SK-N-SH (cell line): ENCODE data around the gene CLMN. TPM values are rescaled to one million over a fixed set of nuclear protein-coding genes. Genes with fewer than 3 reads are reported as not detected.

Experiments used
- CTCF ChIA-PET: fragments of 300-600, 350-600 bp; formaldehyde crosslinking; extraction: SDS; loops from one replicate; lab custom pipeline; 2021; lab: Yijun Ruan, JAX
- POLR2A ChIA-PET: fragments of 350-600 bp; sonication (Branson Sonifier 250); formaldehyde crosslinking; extraction: SDS; loops from one replicate; lab custom pipeline; 2020; ENCODE audit warnings: antibody characterized with exemption, inconsistent platforms; lab: Yijun Ruan, JAX
- DNase-seq: peaks from one replicate; pipeline ENCODE4 v3.0.0; 2012
- H2AFZ ChIP-seq: fragments of 200-600 bp; sonication (generic); 2 replicates; pipeline ENCODE4 v1.8.1; 2016; ENCODE audit warnings: antibody characterized with exemption, mild to moderate bottlenecking, low read depth
- H3F3A ChIP-seq: fragments of 200-600 bp; sonication (generic); replicated peaks from 2 replicates; pipeline ENCODE3; 2016; ENCODE audit warnings: antibody characterized with exemption, mild to moderate bottlenecking; ENCODE audit not compliant: insufficient read depth
- H3K27ac ChIP-seq, 2 experiments: fragments of 200-500 bp in 1 of 2; fragments of 200-600 bp in 1 of 2; sonication (Bioruptor generic) in 1 of 2; sonication (generic), shearing (Covaris generic) in 1 of 2; 2 replicates each; pipeline versions ENCODE4 v1.5.1 to v1.6.1; 2014 to 2016; ENCODE audit warnings: low read depth in 2 of 2, inconsistent platforms in 1 of 2, low read length in 1 of 2, mild to moderate bottlenecking in 1 of 2, mixed read lengths in 1 of 2
- H3K27me3 ChIP-seq: fragments of 200-600 bp; sonication (generic), shearing (Covaris generic); 2 replicates; pipeline ENCODE4 v1.6.1; 2016; ENCODE audit warnings: mixed run types; ENCODE audit not compliant: insufficient read depth
- H3K36me3 ChIP-seq, 2 experiments: fragments of 200-500 bp in 1 of 2; fragments of 200-600 bp in 1 of 2; sonication (Bioruptor generic) in 1 of 2; sonication (generic) in 1 of 2; replicated peaks in 1 of 2; 2 replicates each; pipeline versions ENCODE3 to v1.5.1; 2014 to 2016; ENCODE audit warnings: low read length in 1 of 2, mild to moderate bottlenecking in 1 of 2; ENCODE audit not compliant: insufficient read depth in 2 of 2, control insufficient read depth in 1 of 2
- H3K4me1 ChIP-seq, 2 experiments: fragments of 200-500 bp in 1 of 2; fragments of 200-600 bp in 1 of 2; sonication (Bioruptor generic) in 1 of 2; sonication (generic), shearing (Covaris generic) in 1 of 2; 2 replicates each; pipeline versions ENCODE4 v1.5.1 to v1.6.1; 2014 to 2016; ENCODE audit warnings: low read depth in 1 of 2, low read length in 1 of 2, mixed run types in 1 of 2; ENCODE audit not compliant: insufficient read depth in 2 of 2, control insufficient read depth in 1 of 2
- H3K4me2 ChIP-seq: fragments of 200-600 bp; sonication (generic), shearing (Covaris generic); 2 replicates; pipeline ENCODE4 v1.6.1; 2017; ENCODE audit warnings: mixed run types
- H3K4me3 ChIP-seq, 2 experiments: fragments of 200-500 bp in 1 of 2; fragments of 200-600 bp in 1 of 2; sonication (Bioruptor generic) in 1 of 2; sonication (generic), shearing (Covaris generic) in 1 of 2; 2 replicates each; pipeline versions ENCODE4 v1.5.1 to v1.8.1; 2014 to 2016; ENCODE audit warnings: low read depth in 2 of 2, inconsistent platforms in 1 of 2, low read length in 1 of 2, mild to moderate bottlenecking in 1 of 2, mixed read lengths in 1 of 2, moderate library complexity in 1 of 2
- H3K79me2 ChIP-seq: fragments of 200-600 bp; sonication (generic); 2 replicates; pipeline ENCODE4 v1.8.1; 2017; ENCODE audit warnings: mild to moderate bottlenecking; ENCODE audit not compliant: insufficient read depth
- H3K9ac ChIP-seq: fragments of 200-600 bp; sonication (generic); 2 replicates; pipeline ENCODE4 v1.6.1; 2017; ENCODE audit warnings: mixed run types
- H3K9me2 ChIP-seq: fragments of 200-600 bp; sonication (generic); 2 replicates; pipeline ENCODE4 v1.6.1; 2017; ENCODE audit warnings: mixed run types
- H3K9me3 ChIP-seq: fragments of 200-600 bp; sonication (generic); 2 replicates; pipeline ENCODE4 v1.6.1; 2017; ENCODE audit warnings: mixed run types, mild to moderate bottlenecking, moderate library complexity
- H4K20me1 ChIP-seq: fragments of 200-600 bp; sonication (generic); 2 replicates; pipeline ENCODE4 v1.6.1; 2017; ENCODE audit warnings: mild to moderate bottlenecking, mixed run types; ENCODE audit not compliant: insufficient read depth
- CTCF ChIP-seq: fragments of 200-600 bp; sonication (generic); IDR thresholded peaks from 2 replicates; pipeline ENCODE4 v1.6.1; 2017; ENCODE audit warnings: antibody characterized with exemption, mild to moderate bottlenecking, moderate library complexity
- FOXJ3 ChIP-seq: sonication (generic); formaldehyde crosslinking; IDR thresholded peaks from 2 replicates; pipeline ENCODE4 v1.5.1; 2020; ENCODE audit warnings: mild to moderate bottlenecking, missing genetic modification reagents
- FOXM1 ChIP-seq: IDR thresholded peaks from 2 replicates; pipeline ENCODE4 v1.4.0; 2012; ENCODE audit warnings: low read depth, mild to moderate bottlenecking
- MEF2A ChIP-seq: IDR thresholded peaks from 2 replicates; pipeline ENCODE4 v1.4.0; 2012; ENCODE audit warnings: low read depth, borderline replicate concordance
- NFIC ChIP-seq: IDR thresholded peaks from 2 replicates; pipeline ENCODE4 v1.4.0; 2012; ENCODE audit warnings: borderline replicate concordance
- POLR2AphosphoS5 ChIP-seq: IDR thresholded peaks from 2 replicates; pipeline ENCODE4 v1.6.1; 2012; ENCODE audit warnings: low read depth, low read length
- RAD21 ChIP-seq: IDR thresholded peaks from 2 replicates; pipeline ENCODE4 v1.6.1; 2012; ENCODE audit warnings: mild to moderate bottlenecking, low read length
- RCOR1 ChIP-seq: fragments of 150-350 bp; IDR thresholded peaks from 2 replicates; pipeline ENCODE4 v1.6.1; 2017; ENCODE audit warnings: antibody characterized with exemption, low read length
- RXRA ChIP-seq: IDR thresholded peaks from 2 replicates; pipeline ENCODE4 v1.4.0; 2012; ENCODE audit warnings: low read depth, mild to moderate bottlenecking, borderline replicate concordance
- TAF1 ChIP-seq: IDR thresholded peaks from 2 replicates; pipeline ENCODE4 v1.6.1; 2012; ENCODE audit warnings: low read depth, mild to moderate bottlenecking, low read length, moderate library complexity, borderline replicate concordance
- TCF12 ChIP-seq: IDR thresholded peaks from 2 replicates; pipeline ENCODE4 v1.4.0; 2012
- TEAD4 ChIP-seq: IDR thresholded peaks from 2 replicates; pipeline ENCODE4 v1.4.0; 2012; ENCODE audit warnings: mild to moderate bottlenecking, borderline replicate concordance; ENCODE audit not compliant: insufficient read depth
- YY1 ChIP-seq: IDR thresholded peaks from 2 replicates; pipeline ENCODE4 v1.4.0; 2012; ENCODE audit warnings: low read depth, mild to moderate bottlenecking
- ZBTB33 ChIP-seq: IDR thresholded peaks from 2 replicates; pipeline ENCODE4 v1.4.0; 2012; ENCODE audit warnings: low read depth, borderline replicate concordance
- WGBS: methylation state at CpG from one replicate; pipeline ENCODE4 v1.1.6; 2017; ENCODE audit warnings: low lambda C conversion rate; 5-methylcytosine and 5-hydroxymethylcytosine counted together
- polyA plus RNA-seq, 3 experiments: library from polyadenylated mRNA; depleted of rRNA; stranded (reverse); fragments of >200 nt; gene quantifications; 2 replicates each; pipeline ENCODE4 v1.2.3, GENCODE V29; 2012
- TF ChIP-seq, protein P1 (sequence below): IDR thresholded peaks from 2 replicates; pipeline ENCODE4 v1.6.1; 2012; ENCODE audit warnings: mild to moderate bottlenecking, low read depth, low read length, moderate library complexity
- TF ChIP-seq, protein P2 (sequence below): fragments of 150-350 bp; IDR thresholded peaks from 2 replicates; pipeline ENCODE4 v1.6.1; 2017; ENCODE audit warnings: antibody characterized with exemption, low read length, low read depth, borderline replicate concordance

The CLMN gene
- polyA plus RNA-seq, 1 of the 3 experiments (the other 2 are of a cell fraction), result 1.4 TPM

GRCh38 chr14:95150910-95151309 is 168.8 kb downstream of the CLMN start:
- ChIA-PET CTCF (interaction anchor here (0.9 to 1.8 kb wide), 3 partner anchors 12 to 281 kb away, joined by 3 to 4 read pairs (median 3); partner anchors contain the start of gene CLMN), POLR2A (no interaction called here)
- H3K9me2 ChIP-seq, result no peaks in the 10 kb centered on the region

More at GRCh38 chr14:95150910-95151309, 168.8 kb downstream of the CLMN start:
- Histone ChIP-seq H3K4me1 (peaks cover 7 to 8% of the 10 kb centered on the region in 2 experiments; a peak in 3 of 4 replicates), H3K4me3 (no peak overlapping the region), H3K27me3 (no peaks in the 10 kb centered on the region), H4K20me1 (peaks cover 70% of the 10 kb centered on the region), H3K36me3 (peaks cover 2 to 5% of the 10 kb centered on the region in 2 experiments), H3K9me3 (no peaks in the 10 kb centered on the region), H2AFZ (no peak overlapping the region), H3F3A (no peaks in the 10 kb centered on the region), H3K9ac (no peak overlapping the region), H3K4me2 (no peak overlapping the region), H3K79me2 (peaks cover 100% of the 10 kb centered on the region), H3K27ac (no peak overlapping the region)
- 89% methylated on average over 2 of the region's 2 CpGs for WGBS
- no peak for TF ChIP-seq FOXJ3 (CRISPR knock-in tag)
- no peak for TF ChIP-seq YY1
- no peak for TF ChIP-seq ZBTB33
- TF ChIP-seq TEAD4, result no peak
- no peak for TF ChIP-seq MEF2A
- no peak for TF ChIP-seq CTCF
- TF ChIP-seq NFIC, result no peak
- no peak for TF ChIP-seq RXRA
- TF ChIP-seq FOXM1, result no peak
- TF ChIP-seq, protein P1, sequence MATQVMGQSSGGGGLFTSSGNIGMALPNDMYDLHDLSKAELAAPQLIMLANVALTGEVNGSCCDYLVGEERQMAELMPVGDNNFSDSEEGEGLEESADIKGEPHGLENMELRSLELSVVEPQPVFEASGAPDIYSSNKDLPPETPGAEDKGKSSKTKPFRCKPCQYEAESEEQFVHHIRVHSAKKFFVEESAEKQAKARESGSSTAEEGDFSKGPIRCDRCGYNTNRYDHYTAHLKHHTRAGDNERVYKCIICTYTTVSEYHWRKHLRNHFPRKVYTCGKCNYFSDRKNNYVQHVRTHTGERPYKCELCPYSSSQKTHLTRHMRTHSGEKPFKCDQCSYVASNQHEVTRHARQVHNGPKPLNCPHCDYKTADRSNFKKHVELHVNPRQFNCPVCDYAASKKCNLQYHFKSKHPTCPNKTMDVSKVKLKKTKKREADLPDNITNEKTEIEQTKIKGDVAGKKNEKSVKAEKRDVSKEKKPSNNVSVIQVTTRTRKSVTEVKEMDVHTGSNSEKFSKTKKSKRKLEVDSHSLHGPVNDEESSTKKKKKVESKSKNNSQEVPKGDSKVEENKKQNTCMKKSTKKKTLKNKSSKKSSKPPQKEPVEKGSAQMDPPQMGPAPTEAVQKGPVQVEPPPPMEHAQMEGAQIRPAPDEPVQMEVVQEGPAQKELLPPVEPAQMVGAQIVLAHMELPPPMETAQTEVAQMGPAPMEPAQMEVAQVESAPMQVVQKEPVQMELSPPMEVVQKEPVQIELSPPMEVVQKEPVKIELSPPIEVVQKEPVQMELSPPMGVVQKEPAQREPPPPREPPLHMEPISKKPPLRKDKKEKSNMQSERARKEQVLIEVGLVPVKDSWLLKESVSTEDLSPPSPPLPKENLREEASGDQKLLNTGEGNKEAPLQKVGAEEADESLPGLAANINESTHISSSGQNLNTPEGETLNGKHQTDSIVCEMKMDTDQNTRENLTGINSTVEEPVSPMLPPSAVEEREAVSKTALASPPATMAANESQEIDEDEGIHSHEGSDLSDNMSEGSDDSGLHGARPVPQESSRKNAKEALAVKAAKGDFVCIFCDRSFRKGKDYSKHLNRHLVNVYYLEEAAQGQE, result no peak
- no peak for TF ChIP-seq POLR2AphosphoS5
- TF ChIP-seq, protein P2, sequence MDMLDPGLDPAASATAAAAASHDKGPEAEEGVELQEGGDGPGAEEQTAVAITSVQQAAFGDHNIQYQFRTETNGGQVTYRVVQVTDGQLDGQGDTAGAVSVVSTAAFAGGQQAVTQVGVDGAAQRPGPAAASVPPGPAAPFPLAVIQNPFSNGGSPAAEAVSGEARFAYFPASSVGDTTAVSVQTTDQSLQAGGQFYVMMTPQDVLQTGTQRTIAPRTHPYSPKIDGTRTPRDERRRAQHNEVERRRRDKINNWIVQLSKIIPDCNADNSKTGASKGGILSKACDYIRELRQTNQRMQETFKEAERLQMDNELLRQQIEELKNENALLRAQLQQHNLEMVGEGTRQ, result no peak
- no peak for TF ChIP-seq TCF12
- TF ChIP-seq RCOR1, result no peak
- TF ChIP-seq TAF1, result no peak
- TF ChIP-seq RAD21, result no peak
- DNase-seq, result no peak
